ENCODE results near the gene CENPP.
"Not testable (repeated sequence)": the region's sequence is repeated elsewhere in the genome, so short reads cannot be mapped to it uniquely, and the experiment has no call there.

The CENPP gene

GRCh38 chr9:92589923-92590322 lies 264.2 kb downstream of the CENPP start:
- H3K4me3 ChIP-seq (ENCODE audit: low read depth, low read length) = no peak overlapping the region

- no peak overlapping the region for H3K4me3 ChIP-seq (ENCODE audit: low read depth, low read length)
Measured at GRCh38 chr9:92590377-92590776, 264.6 kb downstream of the CENPP start.

- no peak overlapping the region for H3K4me3 ChIP-seq (ENCODE audit: low read depth, low read length)
Measured at GRCh38 chr9:92592537-92592936, 266.8 kb downstream of the CENPP start.

GRCh38 chr9:92592946-92593861 lies 267.5 kb downstream of the CENPP start:
- no peak overlapping the region for H3K4me3 ChIP-seq (ENCODE audit: low read depth, low read length)

GRCh38 chr9:92595075-92595474 lies 269.3 kb downstream of the CENPP start:
- not testable (repeated sequence) for H3K4me3 ChIP-seq (ENCODE audit: low read depth, low read length)

GRCh38 chr9:92595930-92596329 lies 270.2 kb downstream of the CENPP start:
- H3K4me3 ChIP-seq (ENCODE audit: low read depth, low read length) = no peak overlapping the region

GRCh38 chr9:92598382-92598781 lies 272.6 kb downstream of the CENPP start:
- H3K4me3 ChIP-seq (ENCODE audit: low read depth, low read length) = no peak overlapping the region

GRCh38 chr9:92599938-92600461 lies 274.2 kb downstream of the CENPP start:
- no peak overlapping the region for H3K4me3 ChIP-seq (ENCODE audit: low read depth, low read length)

- H3K4me3 ChIP-seq (ENCODE audit: low read depth, low read length) = no peak overlapping the region
Measured at GRCh38 chr9:92600462-92601261, 274.9 kb downstream of the CENPP start.

GRCh38 chr9:92601451-92601850 lies 275.7 kb downstream of the CENPP start:
- H3K4me3 ChIP-seq (ENCODE audit: low read depth, low read length) = no peak overlapping the region

- H3K4me3 ChIP-seq (ENCODE audit: low read depth, low read length) = no peak overlapping the region
Measured at GRCh38 chr9:92602413-92602812, 276.7 kb downstream of the CENPP start.

GRCh38 chr9:92603100-92603499 lies 277.3 kb downstream of the CENPP start:
- H3K4me3 ChIP-seq (ENCODE audit: low read depth, low read length) = no peak overlapping the region

- H3K4me3 ChIP-seq (ENCODE audit: low read depth, low read length) = no peak overlapping the region
Measured at GRCh38 chr9:92603990-92604389, 278.2 kb downstream of the CENPP start.

GRCh38 chr9:92605224-92605623 lies 279.5 kb downstream of the CENPP start:
- no peak overlapping the region for H3K4me3 ChIP-seq (ENCODE audit: low read depth, low read length)

GRCh38 chr9:92607088-92607487 lies 281.3 kb downstream of the CENPP start:
- H3K4me3 ChIP-seq (ENCODE audit: low read depth, low read length) = no peak overlapping the region

GRCh38 chr9:92607773-92608172 lies 282.0 kb downstream of the CENPP start:
- H3K4me3 ChIP-seq (ENCODE audit: low read depth, low read length) = no peak overlapping the region

GRCh38 chr9:92608241-92608908 lies 282.6 kb downstream of the CENPP start:
- no peak overlapping the region for H3K4me3 ChIP-seq (ENCODE audit: low read depth, low read length)

GRCh38 chr9:92608909-92609445 lies 283.2 kb downstream of the CENPP start:
- no peak overlapping the region for H3K4me3 ChIP-seq (ENCODE audit: low read depth, low read length)

GRCh38 chr9:92610470-92611420 lies 285.0 kb downstream of the CENPP start:
- H3K4me3 ChIP-seq (ENCODE audit: low read depth, low read length) = no peak overlapping the region
